HG03097 (cell line): ENCODE data around the gene TMEM270.

Experiments
- ATAC-seq: cut with Tn5 transposase; IDR thresholded peaks from one replicate; pipeline ENCODE4 v1.9.1; 2021; ENCODE audit not compliant: unreplicated experiment, low FRiP score

TMEM270 gene

GRCh38 chr7:73901823-73902597 lies 41.1 kb downstream of the TMEM270 start:
- ATAC-seq = no peak

DNA sequence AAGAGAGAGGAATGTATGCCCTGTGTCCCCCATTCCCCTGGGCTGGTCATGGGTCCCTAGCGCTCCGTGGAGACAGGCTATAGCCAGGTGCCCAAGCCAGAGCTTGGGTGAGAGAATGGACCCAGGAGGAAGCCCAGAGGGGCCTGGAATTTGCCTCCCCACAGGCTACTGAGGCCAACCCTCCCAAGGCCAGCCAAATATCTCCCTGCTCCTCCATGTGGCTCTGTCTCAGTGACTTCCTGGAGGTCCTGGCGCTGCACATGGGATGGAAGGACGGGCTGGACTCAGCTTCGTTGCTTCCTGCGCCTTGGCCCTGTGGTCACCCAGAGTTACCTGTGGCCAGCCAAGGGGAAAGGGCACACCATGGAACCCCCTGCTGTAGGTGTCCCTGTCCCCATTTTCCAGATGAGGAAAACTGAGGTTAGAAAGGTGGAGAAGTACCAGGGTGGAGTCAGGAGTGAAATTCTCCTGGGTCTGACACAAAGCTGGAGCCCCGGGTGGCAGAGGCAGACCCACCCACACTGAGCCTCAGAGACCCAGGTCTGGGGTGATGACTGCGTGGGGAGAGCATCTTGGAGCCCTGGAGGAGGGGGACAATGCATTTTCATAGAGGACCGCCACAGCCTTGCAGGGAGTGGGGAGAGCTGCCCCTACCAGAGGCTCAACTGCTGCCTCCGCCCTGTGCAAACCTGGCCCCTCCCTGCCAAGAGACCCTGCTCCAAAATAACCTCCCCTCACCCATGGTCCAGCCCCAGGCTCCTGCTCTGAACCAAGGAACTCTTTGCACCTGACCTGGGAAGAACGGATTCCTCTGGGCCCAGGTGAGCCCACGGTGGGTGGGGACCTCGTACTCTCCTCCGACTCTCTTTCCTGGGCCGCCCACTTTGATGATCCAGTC lies 42.6 kb downstream of the TMEM270 start:
- no peak for ATAC-seq

GRCh38 chr7:73904219-73905137 lies 43.5 kb downstream of the TMEM270 start:
- no peak for ATAC-seq

- no peak for ATAC-seq
Observed at GRCh38 chr7:73905360-73905759, 44.4 kb downstream of the TMEM270 start.

GRCh38 chr7:73906874-73907273 lies 45.9 kb downstream of the TMEM270 start:
- no peak for ATAC-seq

DNA sequence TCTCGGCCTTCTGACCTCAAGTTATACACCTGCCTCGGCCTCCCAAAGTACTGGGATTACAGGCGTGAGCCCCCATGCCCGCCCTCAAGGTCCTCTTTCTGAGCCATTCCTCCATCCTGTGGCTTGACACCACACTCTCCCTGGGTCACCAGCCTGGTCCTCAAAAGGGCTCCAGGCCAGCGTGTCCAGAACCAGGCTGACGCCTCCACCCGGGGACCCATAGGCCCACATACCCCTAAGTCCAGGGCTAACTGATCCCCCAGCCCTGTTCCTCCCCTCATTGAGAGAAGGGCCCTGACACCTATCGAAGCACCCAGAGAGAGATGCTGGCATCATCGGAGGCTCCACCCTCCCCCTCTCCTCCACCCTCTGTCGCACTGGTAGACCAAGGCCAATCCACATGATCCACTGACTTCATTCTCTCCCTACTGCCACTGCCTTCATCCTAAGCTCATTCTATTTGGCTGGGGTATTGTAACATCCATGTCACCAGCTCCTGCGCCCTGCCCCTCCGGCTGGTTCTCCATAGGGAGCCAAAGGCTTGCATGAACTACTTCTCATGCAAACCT lies 46.7 kb downstream of the TMEM270 start:
- ATAC-seq = no peak

DNA sequence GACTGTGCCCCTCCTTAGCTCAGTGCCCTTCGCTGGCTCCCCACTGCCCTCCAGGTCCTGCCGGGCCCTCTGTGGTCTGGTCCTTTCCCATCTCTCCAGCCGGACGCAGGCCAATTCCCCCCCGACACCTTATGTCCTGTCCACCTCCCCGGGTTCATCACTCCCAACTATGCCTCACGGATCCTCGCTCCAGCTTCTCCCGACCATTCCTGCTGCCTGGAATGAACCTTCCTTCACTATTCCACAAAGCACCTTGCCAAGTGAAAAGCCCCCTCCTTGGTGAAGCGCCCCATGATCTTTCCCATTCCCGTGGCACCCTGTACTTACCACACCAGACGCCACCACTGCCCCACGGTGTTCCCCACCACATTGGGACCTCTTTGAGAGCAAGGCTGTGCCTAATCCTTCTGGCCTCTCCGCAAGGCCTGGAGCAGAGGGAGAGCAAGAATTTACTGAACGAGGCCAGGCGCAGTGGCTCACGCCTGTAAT lies 47.2 kb downstream of the TMEM270 start:
- ATAC-seq = no peak

DNA sequence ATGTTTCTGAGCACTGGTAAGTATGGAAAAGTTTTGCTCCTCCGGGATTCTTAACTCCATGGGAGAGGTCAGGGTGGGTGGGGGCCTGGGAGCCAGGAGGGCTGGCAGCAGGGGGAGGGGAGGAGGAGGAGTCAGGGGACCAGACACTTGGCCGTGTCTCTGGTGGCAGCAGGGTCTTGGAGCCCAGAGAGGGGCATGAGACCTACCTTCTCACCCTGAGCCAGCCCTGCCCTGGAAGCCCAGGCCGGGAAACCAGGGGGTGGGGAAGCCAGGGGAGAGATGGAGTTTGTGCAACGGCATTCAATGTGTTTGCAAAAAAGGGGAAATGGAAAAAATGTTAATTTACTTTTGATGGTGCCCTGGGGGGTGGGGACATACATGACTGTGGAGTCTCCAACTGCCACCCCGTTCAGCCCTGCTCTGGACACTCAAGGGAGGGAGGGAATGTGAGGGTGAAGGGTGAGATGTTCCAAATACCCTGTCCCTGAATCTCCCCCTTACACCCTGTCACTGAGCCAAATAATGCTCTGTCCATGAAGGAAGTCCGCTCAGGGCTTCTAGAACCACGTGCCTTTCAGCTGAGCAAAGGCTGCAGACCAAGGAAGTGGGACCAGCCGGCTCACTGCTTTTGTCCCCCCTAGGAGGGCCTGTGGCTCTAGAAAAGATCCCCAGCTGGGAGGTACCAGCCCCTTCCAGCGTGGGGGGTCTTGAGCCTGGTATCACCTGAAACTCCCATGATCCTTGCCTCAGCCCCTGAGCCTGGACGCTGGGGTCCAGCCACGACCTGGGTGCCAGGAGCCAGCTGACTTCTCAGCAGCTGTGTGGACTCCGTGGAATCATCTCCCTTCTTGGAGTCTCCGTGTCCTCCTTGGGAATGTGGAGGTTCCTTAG lies 48.3 kb downstream of the TMEM270 start:
- no peak for ATAC-seq

DNA sequence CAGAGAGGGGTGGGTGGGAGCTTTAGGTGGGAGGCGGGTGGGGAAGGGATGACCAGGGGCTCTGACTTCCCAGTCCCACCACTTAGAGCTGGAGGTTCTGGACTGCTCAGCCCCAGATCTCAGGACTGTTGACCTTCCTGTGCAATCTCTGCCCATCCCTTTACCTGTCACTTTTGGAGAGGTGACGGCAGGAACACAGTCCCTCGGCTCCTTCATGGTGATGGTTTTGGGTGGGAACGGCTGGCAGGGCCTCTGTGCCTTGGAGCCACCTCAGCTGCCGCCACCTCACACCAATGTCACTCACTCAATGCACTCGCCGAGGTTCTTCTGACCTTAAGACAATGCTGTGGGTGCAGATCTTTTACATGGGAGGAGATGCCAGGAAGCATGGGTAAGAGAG lies 49.0 kb downstream of the TMEM270 start:
- ATAC-seq = no peak

- ATAC-seq = no peak
Observed at GRCh38 chr7:73912223-73912622, 51.3 kb downstream of the TMEM270 start.
